Ovary (tissue), 9 donors: ENCODE measurements around the gene ALDH1A1. TPM values are rescaled to one million over a fixed set of nuclear protein-coding genes. Genes with fewer than 3 reads are reported as not detected.

Experiments
- DNase-seq, 5 donors: peaks; one replicate each; pipeline ENCODE4 v3.0.0-alpha.2; 2019 to 2020
- H3K27ac ChIP-seq, 2 donors: fragments of 200-600 bp; one replicate each; pipeline versions ENCODE4 v1.5.1 to v1.8.0; 2019 to 2022
- H3K27me3 ChIP-seq: fragments of 200-600 bp; one replicate; pipeline ENCODE4 v1.8.0; 2022
- H3K36me3 ChIP-seq: fragments of 200-600 bp; sonication (generic); one replicate; pipeline ENCODE4 v1.5.1; 2019
- H3K4me1 ChIP-seq: one replicate; pipeline ENCODE4 v1.8.1; 2013; ENCODE audit warnings: mild to moderate bottlenecking, moderate library complexity; ENCODE audit not compliant: insufficient read depth
- H3K4me3 ChIP-seq: fragments of 200-600 bp; sonication (generic); one replicate; pipeline ENCODE4 v1.5.1; 2017
- H3K9me3 ChIP-seq, 2 donors: fragments of 200-600 bp in 1 of 2; sonication (generic) in 1 of 2; one replicate each; pipeline versions ENCODE4 v1.5.1 to v1.8.1; 2013 to 2019; ENCODE audit warnings: mild to moderate bottlenecking in 1 of 2, moderate library complexity in 1 of 2
- EP300 ChIP-seq: sonication (generic); formaldehyde crosslinking; IDR thresholded peaks from one replicate; pipeline ENCODE4 v1.6.1; 2017; ENCODE audit warnings: antibody characterized with exemption
- POLR2A ChIP-seq: fragments of 450-650 bp; IDR thresholded peaks from one replicate; pipeline ENCODE4 v1.6.1; 2017; ENCODE audit warnings: antibody characterized with exemption, mild to moderate bottlenecking, moderate library complexity
- whole genome bisulfite sequencing, 3 donors: extraction: QIAGEN DNeasy Blood & Tissue Kit in 1 of 3; methylation state at CpG; one replicate each; pipeline versions ENCODE4 v1.1.5 to v1.1.7; 2013 to 2017; 5-methylcytosine and 5-hydroxymethylcytosine counted together
- intact Hi-C, 4 donors: fragments of 100-400 bp; cut with DNase I; formaldehyde crosslinking; loops; one replicate each; pipeline versions ENCODE4 v1.11.0 to v1.15.1; 2022 to 2023
- polyA plus RNA-seq, 2 donors: library from polyadenylated mRNA; stranded (reverse); fragments of 200-250 nt in 1 of 2; fragments of 350-450 nt in 1 of 2; fragmentation: Illumina TruSeq in 1 of 2; extraction: RNeasy Lipid Tissue Mini Kit (QIAGEN cat#74804) in 1 of 2; gene quantifications; one replicate each; pipeline ENCODE4 v1.2.3, GENCODE V29; 2013 to 2014
- total RNA-seq, 7 donors: library from RNA; depleted of rRNA in 2 of 7; stranded (reverse); fragments of >200 nt in 2 of 7; fragmentation: NEBNext Ultra II Directional in 3 of 7; extraction: Animal tissue kit (Norgen Biotek cat#: 25700) in 3 of 7; gene quantifications; one replicate each; pipeline versions ENCODE4 v1.1.0 to v1.2.4, GENCODE V29; 2016 to 2023
- TF ChIP-seq, protein P1 (sequence below), 3 donors: fragments of 450-650 bp in 2 of 3; fragments of 200-600 bp in 1 of 3; IDR thresholded peaks; one replicate each; pipeline versions ENCODE4 v1.5.1 to v1.8.0; 2016 to 2022; ENCODE audit warnings: antibody characterized with exemption in 3 of 3, mild to moderate bottlenecking in 1 of 3
- donor health status: DM: no; HTN: no; CAD: no; lungs with moderate emphysema.
- donor health status: DM: no; HTN: no; CAD: no.
- donor health status: Bipolar disorder and iron deficiency.
- donor health status: DM: yes; HTN: yes; CAD: no.
- donor health status: DM: no; HTN: no; CAD: no.
- donor health status: DM: yes; HTN: yes; CAD: no.

ALDH1A1 gene
- total and polyA plus RNA-seq, 9 donors, result 116 to 301 (median 184) TPM

DNA sequence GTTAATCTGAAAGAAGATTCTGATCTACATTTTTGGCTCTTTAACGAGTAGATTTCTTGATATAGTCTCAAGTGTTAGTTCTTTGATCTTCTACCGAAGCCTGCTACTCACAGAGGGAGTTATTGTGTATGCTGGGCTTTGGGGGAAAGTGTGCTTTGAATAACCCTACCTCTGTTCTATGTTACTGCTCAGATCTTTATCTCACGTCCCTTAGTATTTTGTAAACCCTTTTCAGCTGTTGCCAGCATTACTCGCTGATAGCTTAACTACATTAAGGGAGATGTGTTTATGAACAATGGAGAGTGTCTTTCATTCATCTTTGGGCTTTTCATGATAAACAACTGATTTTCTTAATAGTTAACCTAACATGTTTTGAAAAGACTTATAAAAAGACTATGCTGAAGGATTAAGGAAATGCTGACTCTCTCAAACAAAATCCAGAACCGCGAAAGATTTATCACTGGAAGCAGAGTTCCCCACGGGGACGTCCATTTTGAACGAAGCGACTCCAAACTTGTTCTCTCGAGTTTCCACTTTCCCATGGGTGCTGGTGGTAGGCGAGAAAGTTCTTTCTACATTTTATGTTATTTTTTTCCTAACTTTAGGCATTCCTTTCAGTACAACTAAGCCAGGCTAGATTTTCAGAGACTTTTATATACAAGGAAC is 27.9 kb upstream of the ALDH1A1 start:
- no peak for DNase-seq
- Histone ChIP-seq H3K27ac (no peak overlapping the region), H3K27me3 (no peaks in the 10 kb centered on the region), H3K36me3 (no peaks in the 10 kb centered on the region), H3K4me1 (no peaks in the 10 kb centered on the region), H3K4me3 (no peak overlapping the region), H3K9me3 (no peaks in the 10 kb centered on the region)
- intact Hi-C loops, result no loop called here
- no peak for TF ChIP-seq POLR2A
- no peak for TF ChIP-seq EP300
- TF ChIP-seq, protein P1, sequence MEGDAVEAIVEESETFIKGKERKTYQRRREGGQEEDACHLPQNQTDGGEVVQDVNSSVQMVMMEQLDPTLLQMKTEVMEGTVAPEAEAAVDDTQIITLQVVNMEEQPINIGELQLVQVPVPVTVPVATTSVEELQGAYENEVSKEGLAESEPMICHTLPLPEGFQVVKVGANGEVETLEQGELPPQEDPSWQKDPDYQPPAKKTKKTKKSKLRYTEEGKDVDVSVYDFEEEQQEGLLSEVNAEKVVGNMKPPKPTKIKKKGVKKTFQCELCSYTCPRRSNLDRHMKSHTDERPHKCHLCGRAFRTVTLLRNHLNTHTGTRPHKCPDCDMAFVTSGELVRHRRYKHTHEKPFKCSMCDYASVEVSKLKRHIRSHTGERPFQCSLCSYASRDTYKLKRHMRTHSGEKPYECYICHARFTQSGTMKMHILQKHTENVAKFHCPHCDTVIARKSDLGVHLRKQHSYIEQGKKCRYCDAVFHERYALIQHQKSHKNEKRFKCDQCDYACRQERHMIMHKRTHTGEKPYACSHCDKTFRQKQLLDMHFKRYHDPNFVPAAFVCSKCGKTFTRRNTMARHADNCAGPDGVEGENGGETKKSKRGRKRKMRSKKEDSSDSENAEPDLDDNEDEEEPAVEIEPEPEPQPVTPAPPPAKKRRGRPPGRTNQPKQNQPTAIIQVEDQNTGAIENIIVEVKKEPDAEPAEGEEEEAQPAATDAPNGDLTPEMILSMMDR (IDR thresholded peaks at IDR 0.05), result no peak
- WGBS, 3 donors, result 83 to 86% (median 84%) methylated on average over 12 of the region's 12 CpGs

DNA sequence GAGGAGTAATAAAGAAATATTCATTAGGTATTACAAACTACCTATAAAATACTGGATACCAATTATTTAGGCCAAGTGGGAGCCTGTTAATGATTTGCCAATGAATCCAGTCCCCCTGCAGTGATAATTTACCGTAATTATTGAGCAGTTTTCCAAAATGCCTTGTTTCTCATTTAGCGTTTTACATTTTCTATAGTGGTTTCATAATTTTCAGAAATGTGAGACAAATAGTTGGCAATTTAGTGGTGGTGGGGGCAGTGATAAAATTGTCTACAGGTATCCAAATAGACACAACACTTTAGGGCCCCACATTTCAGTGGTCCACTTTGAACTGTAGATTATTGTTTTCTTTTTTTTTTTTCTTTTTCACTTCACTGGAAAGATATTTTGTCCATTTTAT is 27.3 kb upstream of the ALDH1A1 start:
- Histone ChIP-seq H3K4me1 (no peaks in the 10 kb centered on the region), H3K27me3 (no peaks in the 10 kb centered on the region), H3K4me3 (no peak overlapping the region), H3K9me3 (no peaks in the 10 kb centered on the region), H3K27ac (no peak overlapping the region), H3K36me3 (no peaks in the 10 kb centered on the region)
- intact Hi-C loops, result no loop called here
- DNase-seq, result no peak
- TF ChIP-seq EP300 (no peak), POLR2A (no peak)
- TF ChIP-seq, protein P1 (IDR thresholded peaks at IDR 0.05), result no peak
- 96 to 99% (median 98%) methylated on average over 2 of the region's 2 CpGs for WGBS, 3 donors

DNA sequence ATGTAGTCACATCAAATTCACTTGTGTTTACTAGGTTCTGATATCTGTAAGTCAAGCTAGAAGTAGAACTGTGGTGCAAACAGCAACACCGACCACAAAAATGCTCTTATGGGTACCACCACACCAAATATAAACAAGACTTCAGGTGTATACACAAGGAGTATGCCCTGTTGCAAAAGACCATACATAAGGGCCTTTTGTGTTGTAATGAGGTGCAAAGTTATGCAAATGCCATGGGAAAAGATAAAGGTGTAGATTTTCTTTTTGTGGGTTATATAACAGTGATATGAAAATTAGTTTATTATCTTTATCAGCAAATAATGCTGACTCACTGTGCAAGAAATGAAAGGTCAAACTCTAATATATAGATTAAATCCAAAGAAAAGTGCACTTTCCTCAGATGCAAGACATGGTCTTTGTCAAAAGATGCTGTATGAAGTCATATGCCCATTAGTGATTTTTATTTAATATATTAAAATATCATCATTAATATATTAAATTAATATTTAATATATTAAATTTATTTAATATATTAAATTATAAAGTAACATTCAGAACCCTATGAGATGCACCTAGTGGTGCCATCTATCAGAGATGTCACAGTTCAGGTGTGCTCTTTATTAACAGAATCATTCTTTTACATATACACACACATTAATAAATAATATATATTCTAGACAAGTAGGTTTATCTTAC is 26.7 kb upstream of the ALDH1A1 start:
- TF ChIP-seq EP300 (no peak), POLR2A (no peak)
- TF ChIP-seq, protein P1 (IDR thresholded peaks at IDR 0.05), result no peak
- intact Hi-C loops, result no loop called here
- DNase-seq, result no peak
- no peaks in the 10 kb centered on the region for H3K36me3 ChIP-seq
- no peaks in the 10 kb centered on the region for H3K27me3 ChIP-seq
- no peaks in the 10 kb centered on the region for H3K9me3 ChIP-seq
- no peak overlapping the region for H3K4me3 ChIP-seq
- no peaks in the 10 kb centered on the region for H3K4me1 ChIP-seq
- no peak overlapping the region for H3K27ac ChIP-seq
- 89 to 93% (median 93%) methylated on average over 1 of the region's 1 CpG for WGBS, 3 donors

DNA sequence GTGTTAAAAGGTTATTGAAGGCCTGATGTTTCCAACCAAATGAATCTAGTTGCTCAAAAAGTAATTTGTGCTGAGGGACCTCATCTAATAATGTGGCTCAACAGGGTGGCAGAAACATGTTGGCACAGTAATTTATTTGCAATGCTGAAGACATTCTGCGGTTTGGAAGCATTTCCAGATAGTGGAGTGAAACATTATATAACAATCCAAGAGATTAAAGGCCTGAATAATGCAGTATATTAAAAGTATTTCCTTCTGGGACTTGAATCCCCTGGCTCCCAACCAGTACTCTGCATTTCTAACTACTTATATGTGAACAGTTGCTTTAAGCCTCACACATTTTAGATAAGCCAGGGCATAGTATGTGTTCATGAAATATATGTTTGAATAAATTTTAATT is 25.9 kb upstream of the ALDH1A1 start:
- no peak for DNase-seq
- Histone ChIP-seq H3K4me1 (no peaks in the 10 kb centered on the region), H3K36me3 (no peaks in the 10 kb centered on the region), H3K27ac (no peak overlapping the region), H3K27me3 (no peaks in the 10 kb centered on the region), H3K9me3 (no peaks in the 10 kb centered on the region), H3K4me3 (no peak overlapping the region)
- TF ChIP-seq POLR2A (no peak), EP300 (no peak)
- TF ChIP-seq, protein P1 (IDR thresholded peaks at IDR 0.05), result no peak
- intact Hi-C loops, result no loop called here
- WGBS, 3 donors, result 64 to 74% (median 73%) methylated on average over 1 of the region's 1 CpG
